OCI-LY1 (cell line): ENCODE results near the gene TEKT5.

Source experiments
- H2AFZ ChIP-seq: fragments of 200-600 bp; sonication (generic), shearing (Covaris generic); 2 replicates; pipeline ENCODE4 v1.6.0; 2014; ENCODE audit warnings: antibody characterized with exemption, mild to moderate bottlenecking, low read length
- H3F3A ChIP-seq: fragments of 200-600 bp; sonication (generic), shearing (Covaris generic); 2 replicates; pipeline ENCODE4 v1.6.0; 2014; ENCODE audit warnings: mild to moderate bottlenecking, antibody characterized with exemption, low read length, moderate library complexity; ENCODE audit not compliant: insufficient read depth
- H3K27ac ChIP-seq: fragments of 200-600 bp; sonication (generic); 2 replicates; pipeline ENCODE4 v1.5.1; 2014; ENCODE audit warnings: low read length, mixed run types, mild to moderate bottlenecking, low read depth; ENCODE audit not compliant: poor library complexity, severe bottlenecking
- H3K27me3 ChIP-seq: fragments of 200-600 bp; sonication (generic); 2 replicates; pipeline ENCODE4 v1.6.0; 2014; ENCODE audit warnings: antibody characterized with exemption, mild to moderate bottlenecking, low read length, moderate library complexity; ENCODE audit not compliant: insufficient read depth
- H3K36me3 ChIP-seq: fragments of 200-600 bp; sonication (generic); 2 replicates; pipeline ENCODE4 v1.6.1; 2014; ENCODE audit warnings: mild to moderate bottlenecking, antibody characterized with exemption, low read length, moderate library complexity, mixed read lengths; ENCODE audit not compliant: insufficient read depth
- H3K4me1 ChIP-seq: fragments of 200-600 bp; sonication (generic); 2 replicates; pipeline ENCODE4 v1.5.1; 2014; ENCODE audit warnings: mild to moderate bottlenecking, low read length, moderate library complexity; ENCODE audit not compliant: insufficient read depth, severe bottlenecking
- H3K4me2 ChIP-seq: fragments of 200-600 bp; sonication (generic), shearing (Covaris generic); 2 replicates; pipeline ENCODE4 v1.6.1; 2014; ENCODE audit warnings: low read length
- H3K4me3 ChIP-seq: fragments of 200-600 bp; sonication (generic); 2 replicates; pipeline ENCODE4 v1.5.1; 2014; ENCODE audit warnings: low read length, low read depth, mild to moderate bottlenecking, mixed read lengths; ENCODE audit not compliant: poor library complexity, severe bottlenecking
- H3K79me2 ChIP-seq: fragments of 200-600 bp; shearing (Covaris generic); 2 replicates; pipeline ENCODE4 v1.6.1; 2016; ENCODE audit warnings: mixed run types, low read length, mixed read lengths; ENCODE audit not compliant: insufficient read depth
- H3K9ac ChIP-seq: fragments of 200-600 bp; sonication (generic), shearing (Covaris generic); 2 replicates; pipeline ENCODE4 v1.6.1; 2014; ENCODE audit warnings: mild to moderate bottlenecking, low read length, mixed read lengths
- H3K9me2 ChIP-seq: fragments of 200-600 bp; sonication (generic), shearing (Covaris generic); 2 replicates; pipeline ENCODE4 v1.6.1; 2014; ENCODE audit warnings: low read depth, mild to moderate bottlenecking, low read length, mixed read lengths
- H3K9me3 ChIP-seq: fragments of 200-600 bp; shearing (Covaris generic); 2 replicates; pipeline ENCODE4 v1.6.1; 2014; ENCODE audit warnings: low read length, mixed read lengths
- H4K20me1 ChIP-seq: fragments of 200-600 bp; sonication (generic), shearing (Covaris generic); 2 replicates; pipeline ENCODE4 v1.6.0; 2016; ENCODE audit warnings: mild to moderate bottlenecking, low read length; ENCODE audit not compliant: insufficient read depth
- EZH2 ChIP-seq: fragments of 200-600 bp; sonication (generic), shearing (Covaris generic); IDR thresholded peaks from 2 replicates; pipeline ENCODE4 v1.8.0; 2017; ENCODE audit warnings: borderline replicate concordance, mixed run types, mild to moderate bottlenecking, antibody characterized with exemption, low read length, moderate library complexity, mixed read lengths
- TF ChIP-seq, protein P1 (sequence below): fragments of 200-600 bp; sonication (generic), shearing (Covaris generic); IDR thresholded peaks from 2 replicates; pipeline ENCODE4 v1.5.1; 2017; ENCODE audit warnings: mild to moderate bottlenecking, antibody characterized with exemption, low read length, moderate library complexity, mixed read lengths

TEKT5 gene

DNA sequence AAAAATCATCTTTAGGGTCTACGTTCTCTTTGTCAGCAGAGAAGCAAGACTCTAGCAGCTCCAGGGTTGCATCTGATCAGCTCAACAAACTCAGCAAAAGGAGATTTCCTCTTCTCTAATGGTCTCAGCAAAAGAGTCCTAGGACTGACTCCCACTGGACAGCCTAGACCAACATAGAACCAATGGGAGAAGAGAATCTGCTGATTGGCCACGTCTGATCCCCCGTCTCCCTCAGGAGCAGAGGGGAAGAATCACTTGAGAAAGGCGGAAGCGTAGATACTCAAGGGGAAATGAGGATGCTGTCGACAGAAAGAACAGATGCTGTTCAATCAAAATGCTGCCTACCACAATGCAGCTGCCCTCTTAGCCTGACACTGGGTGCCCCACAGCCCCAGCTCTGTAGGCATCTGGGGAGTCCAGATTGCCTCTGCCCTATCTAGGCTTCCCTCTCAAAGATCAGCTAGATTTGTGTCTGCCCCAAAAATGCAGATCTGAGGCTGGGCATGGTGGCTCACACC, 82.8 kb downstream of the TEKT5 start:
- Histone ChIP-seq H3K4me1 (no peaks in the 10 kb centered on the region), H3K79me2 (no peaks in the 10 kb centered on the region), H3K9ac (no peak overlapping the region), H4K20me1 (no peaks in the 10 kb centered on the region), H2AFZ (no peak overlapping the region), H3K9me2 (no peaks in the 10 kb centered on the region), H3K9me3 (no peaks in the 10 kb centered on the region), H3F3A (no peaks in the 10 kb centered on the region), H3K27me3 (no peaks in the 10 kb centered on the region), H3K4me3 (no peak overlapping the region), H3K4me2 (no peak overlapping the region), H3K27ac (no peak overlapping the region), H3K36me3 (no peaks in the 10 kb centered on the region)
- TF ChIP-seq EZH2 = no peak
- TF ChIP-seq, protein P1, sequence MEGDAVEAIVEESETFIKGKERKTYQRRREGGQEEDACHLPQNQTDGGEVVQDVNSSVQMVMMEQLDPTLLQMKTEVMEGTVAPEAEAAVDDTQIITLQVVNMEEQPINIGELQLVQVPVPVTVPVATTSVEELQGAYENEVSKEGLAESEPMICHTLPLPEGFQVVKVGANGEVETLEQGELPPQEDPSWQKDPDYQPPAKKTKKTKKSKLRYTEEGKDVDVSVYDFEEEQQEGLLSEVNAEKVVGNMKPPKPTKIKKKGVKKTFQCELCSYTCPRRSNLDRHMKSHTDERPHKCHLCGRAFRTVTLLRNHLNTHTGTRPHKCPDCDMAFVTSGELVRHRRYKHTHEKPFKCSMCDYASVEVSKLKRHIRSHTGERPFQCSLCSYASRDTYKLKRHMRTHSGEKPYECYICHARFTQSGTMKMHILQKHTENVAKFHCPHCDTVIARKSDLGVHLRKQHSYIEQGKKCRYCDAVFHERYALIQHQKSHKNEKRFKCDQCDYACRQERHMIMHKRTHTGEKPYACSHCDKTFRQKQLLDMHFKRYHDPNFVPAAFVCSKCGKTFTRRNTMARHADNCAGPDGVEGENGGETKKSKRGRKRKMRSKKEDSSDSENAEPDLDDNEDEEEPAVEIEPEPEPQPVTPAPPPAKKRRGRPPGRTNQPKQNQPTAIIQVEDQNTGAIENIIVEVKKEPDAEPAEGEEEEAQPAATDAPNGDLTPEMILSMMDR = no peak

DNA sequence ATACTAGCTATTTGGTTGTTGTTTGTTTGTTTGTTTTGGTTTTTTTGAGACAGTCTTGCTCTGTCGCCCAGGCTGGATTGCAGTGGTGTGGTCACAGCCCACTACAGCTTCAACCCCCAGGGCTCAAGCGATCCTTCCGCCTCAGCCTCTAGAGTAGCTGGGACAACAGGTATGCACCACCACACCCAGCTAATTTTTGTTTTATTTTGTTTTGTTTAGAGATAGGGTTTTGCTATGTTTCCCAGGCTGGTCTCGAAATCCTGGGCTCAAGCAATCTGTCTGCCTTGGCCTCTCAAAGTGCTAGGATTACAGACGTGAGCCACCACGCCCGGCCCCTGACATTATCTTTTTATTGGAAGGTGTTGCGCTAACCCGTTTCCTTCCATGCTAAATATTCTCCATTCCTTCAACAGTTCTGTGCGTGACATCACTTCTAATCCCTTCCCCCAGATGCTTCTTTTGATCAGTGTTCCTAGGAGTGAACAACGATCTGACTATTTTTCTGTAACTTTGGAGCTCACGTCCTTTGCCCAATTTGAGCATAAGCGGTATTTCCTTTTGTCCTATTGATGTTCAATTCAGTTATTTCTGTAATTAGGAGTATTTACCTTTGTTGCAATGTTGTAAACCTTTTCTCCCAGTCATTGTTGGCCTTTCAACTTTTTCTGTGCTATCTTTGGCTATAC, 84.1 kb downstream of the TEKT5 start:
- no peaks in the 10 kb centered on the region for H3K79me2 ChIP-seq
- no peak overlapping the region for H3K9ac ChIP-seq
- H3K9me2 ChIP-seq = no peaks in the 10 kb centered on the region
- no peaks in the 10 kb centered on the region for H4K20me1 ChIP-seq
- no peak overlapping the region for H3K4me2 ChIP-seq
- no peaks in the 10 kb centered on the region for H3K4me1 ChIP-seq
- H3K9me3 ChIP-seq = no peaks in the 10 kb centered on the region
- no peak overlapping the region for H2AFZ ChIP-seq
- H3K36me3 ChIP-seq = no peaks in the 10 kb centered on the region
- H3F3A ChIP-seq = no peaks in the 10 kb centered on the region
- TF ChIP-seq EZH2 = no peak
- TF ChIP-seq, protein P1 = no peak
- no peak overlapping the region for H3K27ac ChIP-seq
- H3K27me3 ChIP-seq = no peaks in the 10 kb centered on the region
- no peak overlapping the region for H3K4me3 ChIP-seq

DNA sequence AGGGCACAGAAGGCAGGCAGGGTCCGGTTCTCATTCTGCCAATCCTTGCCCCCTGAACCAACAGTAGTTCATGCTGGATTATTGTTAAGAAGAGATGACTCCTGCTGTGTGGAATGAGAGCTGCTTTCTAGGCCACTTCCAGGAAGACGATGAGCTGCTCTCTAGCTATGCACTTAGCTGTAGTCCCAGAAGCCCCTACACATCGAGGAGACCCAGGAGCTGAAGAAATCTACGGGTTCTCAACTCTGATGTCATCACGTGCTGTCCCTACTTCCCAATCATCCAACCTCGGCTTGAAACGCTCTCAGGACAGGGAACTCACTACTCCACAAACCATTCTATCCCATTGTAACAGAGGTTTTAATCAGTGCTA, 85.3 kb downstream of the TEKT5 start:
- no peaks in the 10 kb centered on the region for H3K9me2 ChIP-seq
- H3K27ac ChIP-seq = no peak overlapping the region
- no peaks in the 10 kb centered on the region for H3K9me3 ChIP-seq
- no peaks in the 10 kb centered on the region for H3K79me2 ChIP-seq
- H3K27me3 ChIP-seq = no peaks in the 10 kb centered on the region
- no peak overlapping the region for H3K4me3 ChIP-seq
- no peak overlapping the region for H3K4me2 ChIP-seq
- no peaks in the 10 kb centered on the region for H3K4me1 ChIP-seq
- no peaks in the 10 kb centered on the region for H3K36me3 ChIP-seq
- H3F3A ChIP-seq = no peaks in the 10 kb centered on the region
- TF ChIP-seq EZH2 = no peak
- TF ChIP-seq, protein P1 = no peak
- H4K20me1 ChIP-seq = no peaks in the 10 kb centered on the region
- no peak overlapping the region for H3K9ac ChIP-seq
- no peak overlapping the region for H2AFZ ChIP-seq
